Activated T-cell treated with anti-CD3 and anti-CD28 coated beads, Interleukin-2, amount 50 U/mL, for 24 hours (primary cell): ENCODE measurements around the gene ST7L.

ENCODE experiments used
- DNase-seq: peaks from one replicate; pipeline ENCODE4 v3.0.0-alpha.2; 2020
- H3K27ac Mint-ChIP-seq: 2 replicates; pipeline ENCODE4 v1.8.0; 2020; ENCODE audit warnings: mild to moderate bottlenecking, mixed read lengths
- H3K27me3 Mint-ChIP-seq: 2 replicates; pipeline ENCODE4 v1.8.0; 2020; ENCODE audit warnings: mixed read lengths
- H3K36me3 Mint-ChIP-seq: 2 replicates; pipeline ENCODE4 v1.8.0; 2020; ENCODE audit warnings: low read depth, mixed read lengths
- H3K4me1 Mint-ChIP-seq: 2 replicates; pipeline ENCODE4 v1.8.0; 2020; ENCODE audit warnings: low read depth, mixed read lengths
- H3K4me3 Mint-ChIP-seq: 2 replicates; pipeline ENCODE4 v1.8.0; 2020; ENCODE audit warnings: mild to moderate bottlenecking, moderate library complexity, mixed read lengths
- H3K9me3 Mint-ChIP-seq: 2 replicates; pipeline ENCODE4 v1.8.0; 2020; ENCODE audit warnings: mixed read lengths

Gene ST7L

GRCh38 chr1:112524986-112525385 lies 94.0 kb downstream of the ST7L start:
- no peak overlapping the region for H3K4me3 Mint-ChIP-seq
- no peaks in the 10 kb centered on the region for H3K27me3 Mint-ChIP-seq
- H3K4me1 Mint-ChIP-seq, result no peaks in the 10 kb centered on the region
- no peak for DNase-seq
- no peaks in the 10 kb centered on the region for H3K9me3 Mint-ChIP-seq
- no peak overlapping the region for H3K27ac Mint-ChIP-seq
- H3K36me3 Mint-ChIP-seq, result peaks cover 3% of the 10 kb centered on the region

GRCh38 chr1:112524251-112524650 lies 94.7 kb downstream of the ST7L start:
- no peaks in the 10 kb centered on the region for H3K27me3 Mint-ChIP-seq
- no peak overlapping the region for H3K4me3 Mint-ChIP-seq
- H3K27ac Mint-ChIP-seq, result no peak overlapping the region
- no peaks in the 10 kb centered on the region for H3K9me3 Mint-ChIP-seq
- H3K4me1 Mint-ChIP-seq, result no peaks in the 10 kb centered on the region
- no peak for DNase-seq
- H3K36me3 Mint-ChIP-seq, result peaks cover 3% of the 10 kb centered on the region

GRCh38 chr1:112522621-112523020 lies 96.3 kb downstream of the ST7L start:
- no peak overlapping the region for H3K4me3 Mint-ChIP-seq
- no peak for DNase-seq
- no peaks in the 10 kb centered on the region for H3K4me1 Mint-ChIP-seq
- no peaks in the 10 kb centered on the region for H3K9me3 Mint-ChIP-seq
- H3K27ac Mint-ChIP-seq, result no peak overlapping the region
- no peaks in the 10 kb centered on the region for H3K27me3 Mint-ChIP-seq
- H3K36me3 Mint-ChIP-seq, result peaks cover 3% of the 10 kb centered on the region

- H3K27ac Mint-ChIP-seq, result no peak overlapping the region
- no peaks in the 10 kb centered on the region for H3K9me3 Mint-ChIP-seq
- H3K4me3 Mint-ChIP-seq, result no peak overlapping the region
- no peaks in the 10 kb centered on the region for H3K4me1 Mint-ChIP-seq
- DNase-seq, result no peak
- H3K27me3 Mint-ChIP-seq, result no peaks in the 10 kb centered on the region
- no peaks in the 10 kb centered on the region for H3K36me3 Mint-ChIP-seq
These were observed 98.8 kb downstream of the ST7L start for GRCh38 chr1:112520166-112520565.

GRCh38 chr1:112518186-112518585 lies 100.8 kb downstream of the ST7L start:
- Mint-ChIP-seq H3K27ac (no peak overlapping the region), H3K27me3 (no peaks in the 10 kb centered on the region), H3K36me3 (no peaks in the 10 kb centered on the region), H3K9me3 (no peaks in the 10 kb centered on the region), H3K4me1 (no peaks in the 10 kb centered on the region), H3K4me3 (no peak overlapping the region)
- no peak for DNase-seq

- no peak overlapping the region for H3K27ac Mint-ChIP-seq
- no peaks in the 10 kb centered on the region for H3K27me3 Mint-ChIP-seq
- H3K4me1 Mint-ChIP-seq, result no peaks in the 10 kb centered on the region
- no peak overlapping the region for H3K4me3 Mint-ChIP-seq
- no peak for DNase-seq
- H3K36me3 Mint-ChIP-seq, result no peaks in the 10 kb centered on the region
- no peaks in the 10 kb centered on the region for H3K9me3 Mint-ChIP-seq
These were observed 101.3 kb downstream of the ST7L start for GRCh38 chr1:112517646-112518045.

- DNase-seq, result no peak
- Mint-ChIP-seq H3K36me3 (no peaks in the 10 kb centered on the region), H3K4me3 (no peak overlapping the region), H3K27me3 (no peaks in the 10 kb centered on the region), H3K4me1 (no peaks in the 10 kb centered on the region), H3K9me3 (no peaks in the 10 kb centered on the region), H3K27ac (no peak overlapping the region)
These were observed 101.7 kb downstream of the ST7L start for GRCh38 chr1:112517231-112517630.

GRCh38 chr1:112516141-112516540 lies 102.8 kb downstream of the ST7L start:
- H3K27me3 Mint-ChIP-seq, result no peaks in the 10 kb centered on the region
- no peaks in the 10 kb centered on the region for H3K9me3 Mint-ChIP-seq
- no peak overlapping the region for H3K4me3 Mint-ChIP-seq
- no peak for DNase-seq
- no peaks in the 10 kb centered on the region for H3K36me3 Mint-ChIP-seq
- H3K4me1 Mint-ChIP-seq, result no peaks in the 10 kb centered on the region
- H3K27ac Mint-ChIP-seq, result no peak overlapping the region

GRCh38 chr1:112515311-112516009 lies 103.5 kb downstream of the ST7L start:
- Mint-ChIP-seq H3K9me3 (no peaks in the 10 kb centered on the region), H3K4me3 (no peak overlapping the region), H3K36me3 (no peaks in the 10 kb centered on the region), H3K4me1 (no peaks in the 10 kb centered on the region), H3K27ac (no peak overlapping the region), H3K27me3 (peaks cover 3% of the 10 kb centered on the region)
- no peak for DNase-seq

- Mint-ChIP-seq H3K4me1 (no peaks in the 10 kb centered on the region), H3K4me3 (no peak overlapping the region), H3K9me3 (no peaks in the 10 kb centered on the region), H3K27ac (no peak overlapping the region), H3K36me3 (no peaks in the 10 kb centered on the region), H3K27me3 (peaks cover 9% of the 10 kb centered on the region)
- no peak for DNase-seq
These were observed 104.0 kb downstream of the ST7L start for GRCh38 chr1:112514901-112515300.

- Mint-ChIP-seq H3K27ac (no peak overlapping the region), H3K36me3 (no peaks in the 10 kb centered on the region), H3K4me1 (peaks cover 2% of the 10 kb centered on the region), H3K9me3 (no peaks in the 10 kb centered on the region), H3K4me3 (no peak overlapping the region), H3K27me3 (peaks cover 18% of the 10 kb centered on the region)
- DNase-seq, result no peak
These were observed 105.7 kb downstream of the ST7L start for GRCh38 chr1:112513112-112513870.

- Mint-ChIP-seq H3K4me3 (no peak overlapping the region), H3K36me3 (no peaks in the 10 kb centered on the region), H3K27ac (no peak overlapping the region), H3K9me3 (no peaks in the 10 kb centered on the region), H3K4me1 (peaks cover 12% of the 10 kb centered on the region), H3K27me3 (peaks cover 29% of the 10 kb centered on the region)
- no peak for DNase-seq
These were observed 107.0 kb downstream of the ST7L start for GRCh38 chr1:112511897-112512296.

GRCh38 chr1:112510340-112510739 lies 108.6 kb downstream of the ST7L start:
- Mint-ChIP-seq H3K27ac (no peak overlapping the region), H3K9me3 (no peaks in the 10 kb centered on the region), H3K4me3 (no peak overlapping the region), H3K27me3 (peaks cover 32% of the 10 kb centered on the region), H3K36me3 (no peaks in the 10 kb centered on the region), H3K4me1 (peaks cover 12% of the 10 kb centered on the region)
- DNase-seq, result no peak

GRCh38 chr1:112509660-112510178 lies 109.2 kb downstream of the ST7L start:
- H3K27ac Mint-ChIP-seq, result no peak overlapping the region
- H3K4me1 Mint-ChIP-seq, result peaks cover 12% of the 10 kb centered on the region
- H3K27me3 Mint-ChIP-seq, result peaks cover 38% of the 10 kb centered on the region
- H3K36me3 Mint-ChIP-seq, result no peaks in the 10 kb centered on the region
- no peaks in the 10 kb centered on the region for H3K9me3 Mint-ChIP-seq
- peak overlapping the region; percentile 43 for H3K4me3 Mint-ChIP-seq
- DNase-seq, result no peak

GRCh38 chr1:112509005-112509659 lies 109.8 kb downstream of the ST7L start:
- no peaks in the 10 kb centered on the region for H3K36me3 Mint-ChIP-seq
- DNase-seq, result peak; percentile 62
- peaks cover 12% of the 10 kb centered on the region for H3K4me1 Mint-ChIP-seq
- H3K27me3 Mint-ChIP-seq, result peaks cover 44% of the 10 kb centered on the region
- H3K27ac Mint-ChIP-seq, result no peak overlapping the region
- H3K9me3 Mint-ChIP-seq, result no peaks in the 10 kb centered on the region
- H3K4me3 Mint-ChIP-seq, result peak overlapping the region; percentile 43
